NCI-H1694 (cell line): ENCODE data around the gene IQCK.

ENCODE experiments used
- DNase-seq: peaks from one replicate; lab custom pipeline; 2025; lab: John Stamatoyannopoulos, UW

The IQCK gene

DNA sequence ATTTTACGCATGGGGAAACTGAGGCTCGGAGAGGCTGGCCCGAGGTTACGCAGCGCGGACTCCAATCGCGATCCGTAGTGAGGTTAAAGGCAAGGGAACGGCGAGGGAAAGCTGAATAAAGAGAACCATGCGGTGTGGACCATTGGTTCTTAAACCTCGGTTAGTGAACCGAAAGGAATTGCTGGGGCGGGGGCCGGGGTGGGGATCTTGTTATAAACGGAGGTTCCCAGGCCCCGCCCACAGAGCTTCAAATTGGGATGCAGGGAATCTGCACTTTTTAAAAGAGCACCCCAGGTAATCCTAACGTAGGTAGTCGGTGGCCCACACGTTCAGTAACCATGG, 524 bp downstream of the IQCK start:
- DNase-seq, result no peak

- DNase-seq, result no peak
Observed at GRCh38 chr16:19722269-19722952, 4.3 kb downstream of the IQCK start.

DNA sequence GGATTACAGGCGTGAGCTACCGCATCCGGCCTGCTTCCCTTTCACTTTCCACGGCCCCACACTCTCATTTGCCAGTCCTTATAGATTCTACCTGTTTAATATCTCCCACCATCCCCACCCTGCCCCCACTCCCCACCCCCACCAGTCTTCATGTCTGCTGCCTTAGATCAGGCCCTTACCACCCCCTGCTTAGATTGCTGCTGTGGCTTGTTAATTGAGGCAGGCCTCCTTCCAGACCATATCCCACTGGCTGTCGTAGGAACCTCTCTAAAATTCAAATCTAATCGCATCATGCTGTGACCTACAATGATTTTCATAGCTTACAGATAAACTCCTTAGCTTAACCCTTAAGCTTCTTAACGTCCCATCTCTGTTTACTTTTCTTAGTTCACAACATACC, 4.9 kb downstream of the IQCK start:
- no peak for DNase-seq

DNA sequence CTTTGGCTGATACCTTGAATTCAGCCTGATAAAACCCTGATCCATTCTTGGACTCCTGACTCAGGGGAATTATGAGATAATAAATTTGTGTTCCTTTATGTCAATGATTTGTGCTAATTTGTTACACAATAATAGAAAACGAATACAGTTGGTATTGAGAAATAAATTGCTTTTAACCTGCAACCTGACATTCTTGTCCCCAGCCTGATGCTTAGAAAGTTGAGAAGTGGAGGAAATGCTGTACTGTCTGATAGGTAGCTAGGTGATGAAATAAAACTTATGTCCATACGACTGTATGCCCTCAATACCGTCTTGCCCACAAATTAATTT, 10.5 kb downstream of the IQCK start:
- no peak for DNase-seq

DNA sequence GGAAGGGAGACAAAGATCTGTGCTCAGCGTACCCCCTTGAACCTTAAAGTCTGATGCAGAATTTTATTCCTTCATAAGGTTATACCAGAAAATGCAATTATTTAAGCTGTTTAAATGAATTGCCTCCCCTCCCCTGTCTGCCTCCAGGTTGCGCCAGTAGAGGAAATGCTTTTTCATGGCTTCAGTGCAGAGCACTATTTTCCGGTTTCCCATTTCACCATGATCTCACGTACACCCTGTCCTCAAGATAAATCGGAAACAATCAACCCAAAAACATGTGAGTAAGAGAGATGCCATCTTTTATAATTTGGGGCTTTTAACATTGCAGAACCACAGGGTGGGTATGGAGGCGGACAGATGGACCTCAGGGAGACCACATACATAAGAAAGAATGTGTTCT, 15.5 kb downstream of the IQCK start:
- no peak for DNase-seq

DNA sequence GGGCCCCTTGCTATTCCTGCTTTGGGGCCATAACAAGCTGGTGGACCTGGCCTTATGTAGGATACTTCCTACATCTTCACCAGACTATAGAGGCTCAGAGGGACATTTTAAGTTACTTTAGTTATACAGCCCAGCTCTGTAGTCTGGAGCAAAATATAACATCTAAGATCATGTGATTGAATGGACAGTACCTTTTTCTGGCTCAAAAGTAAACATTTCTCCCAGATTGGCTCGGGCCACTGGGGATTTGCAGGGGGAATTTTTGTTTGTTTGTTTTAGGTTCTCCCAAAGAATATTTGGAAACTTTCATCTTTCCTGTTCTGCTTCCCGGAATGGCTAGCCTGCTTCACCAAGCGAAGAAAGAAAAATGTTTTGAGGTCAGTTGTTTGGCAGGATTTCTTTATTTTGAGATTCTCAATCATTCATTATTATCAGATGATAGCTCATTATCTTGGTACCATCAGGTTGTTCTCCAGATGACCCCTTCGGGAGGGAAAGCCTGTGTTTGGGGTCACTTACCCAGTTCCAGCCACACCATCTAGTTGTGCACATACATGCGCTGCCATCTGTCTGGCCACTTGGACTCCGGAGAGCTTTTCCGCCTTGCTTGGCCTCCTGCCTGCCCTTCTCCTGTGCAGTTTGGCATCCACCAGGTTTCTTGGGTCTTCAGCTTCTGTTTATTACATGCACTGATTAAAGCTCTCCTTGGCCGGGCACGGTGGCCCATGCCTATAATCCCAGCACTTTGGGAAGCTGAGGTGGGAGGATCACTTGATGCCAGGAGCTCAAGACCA, 17.2 kb downstream of the IQCK start:
- no peak for DNase-seq

- DNase-seq, result no peak
Observed at GRCh38 chr16:19737306-19738038, 19.4 kb downstream of the IQCK start.

GRCh38 chr16:19741354-19741753, 23.3 kb downstream of the IQCK start:
- no peak for DNase-seq

- DNase-seq, result no peak
Observed at GRCh38 chr16:19743816-19744159, 25.7 kb downstream of the IQCK start.

- DNase-seq, result no peak
Observed at GRCh38 chr16:19744670-19745069, 26.6 kb downstream of the IQCK start.

DNA sequence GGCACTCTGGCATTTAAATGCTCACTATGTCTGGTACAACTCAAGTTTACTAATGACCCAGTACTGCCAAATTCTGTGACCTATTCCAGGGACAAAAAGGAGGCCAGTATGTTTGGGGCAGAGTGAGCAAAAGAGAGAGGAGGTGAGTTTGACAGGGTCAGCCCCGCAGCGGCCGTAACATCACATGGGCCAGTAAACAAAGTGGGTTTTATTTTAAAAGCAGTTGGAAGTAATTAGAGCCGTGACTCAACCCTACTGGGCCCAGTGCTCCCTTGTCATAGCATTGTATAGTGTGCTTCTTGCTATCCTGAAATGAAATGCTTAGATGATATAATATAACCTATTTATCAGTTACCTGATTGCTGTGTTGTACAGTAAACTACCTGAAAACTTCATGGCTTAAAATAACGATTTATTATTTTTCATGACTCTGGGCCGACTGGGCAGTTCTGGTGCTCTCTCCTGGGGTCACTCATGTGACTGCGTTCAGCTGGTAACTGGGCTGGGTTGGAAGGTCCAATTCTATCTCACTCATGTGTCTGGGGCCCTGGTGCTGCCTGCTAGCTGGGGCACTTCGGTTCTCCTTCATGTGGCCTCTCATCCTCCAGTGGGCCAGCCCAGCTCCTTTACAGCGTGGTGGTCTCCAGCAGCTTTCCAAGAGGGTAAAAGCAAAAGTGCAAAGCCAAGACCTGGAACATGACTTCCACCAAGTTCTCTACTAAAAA, 27.4 kb downstream of the IQCK start:
- no peak for DNase-seq

- no peak for DNase-seq
Observed at GRCh38 chr16:19746561-19746960, 28.5 kb downstream of the IQCK start.

DNA sequence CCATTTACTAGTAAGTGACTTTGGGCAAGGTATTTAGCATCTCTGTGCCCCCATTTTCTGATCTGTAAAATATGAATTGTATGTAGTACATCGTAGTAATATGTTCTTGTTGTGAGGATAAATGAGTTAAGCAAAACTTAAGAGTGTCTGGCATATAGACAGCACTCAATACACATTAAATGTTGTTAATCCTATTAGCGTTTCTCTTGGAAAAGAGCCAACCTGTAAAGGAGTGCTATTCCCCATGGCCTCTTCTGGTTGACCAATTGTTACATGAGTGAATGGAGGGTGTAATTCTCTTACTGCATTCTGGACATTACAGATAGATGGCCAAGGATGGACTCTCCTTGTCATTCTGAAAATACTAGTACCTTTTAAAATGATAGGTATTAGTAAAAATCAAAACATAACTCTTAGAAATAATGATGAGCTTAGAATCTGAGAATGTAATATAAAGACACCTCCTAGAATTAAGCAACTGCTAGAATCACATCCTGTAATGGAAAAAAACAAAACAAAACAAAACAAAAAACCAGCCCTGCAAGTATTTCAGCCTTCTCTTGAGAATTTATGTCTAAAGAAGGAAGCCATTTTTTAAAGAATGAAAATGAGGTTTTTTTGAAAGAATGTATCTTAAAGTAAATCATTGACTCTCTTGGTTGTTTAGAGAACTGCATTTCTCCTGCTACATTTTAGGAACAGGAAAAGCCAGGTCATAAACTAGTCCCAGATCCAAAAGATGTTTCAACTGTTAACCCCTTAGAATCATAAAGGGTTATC, 30.5 kb downstream of the IQCK start:
- no peak for DNase-seq

DNA sequence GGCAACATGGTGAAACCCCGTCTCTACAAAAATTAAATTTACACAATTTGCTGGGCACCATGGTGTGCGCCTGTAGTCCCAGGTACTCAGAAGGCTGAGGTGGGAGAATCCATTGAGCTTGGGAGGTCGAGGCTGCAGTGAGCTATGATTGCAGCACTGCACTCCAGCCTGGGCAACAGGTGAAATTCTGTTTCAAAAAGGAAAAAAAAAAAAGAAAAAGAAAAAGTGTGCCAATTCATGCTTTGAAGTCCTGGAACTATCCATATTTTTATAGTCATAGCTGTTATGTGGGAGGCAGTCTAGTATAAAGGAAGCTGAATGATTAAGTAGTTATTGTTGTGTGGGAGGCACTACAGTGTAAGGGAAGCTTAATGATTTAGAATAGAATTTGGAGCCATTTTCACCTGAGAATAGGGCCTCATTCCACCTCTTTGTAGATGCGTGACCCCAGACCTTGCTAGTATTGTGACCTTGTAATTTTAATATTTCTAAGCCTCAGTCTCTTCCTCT, 31.6 kb downstream of the IQCK start:
- DNase-seq, result no peak

GRCh38 chr16:19751478-19752385, 33.7 kb downstream of the IQCK start:
- DNase-seq, result no peak

GRCh38 chr16:19753815-19754643, 36.0 kb downstream of the IQCK start:
- no peak for DNase-seq

- DNase-seq, result no peak
Observed at GRCh38 chr16:19754644-19755036, 36.6 kb downstream of the IQCK start.

- DNase-seq, result no peak
Observed at GRCh38 chr16:19755268-19755667, 37.2 kb downstream of the IQCK start.

GRCh38 chr16:19757026-19757425, 39.0 kb downstream of the IQCK start:
- DNase-seq, result no peak
